Esophagus squamous epithelium (tissue), 5 donors: Measurements from ENCODE around the gene NUDT16L1. TPM values are rescaled to one million over a fixed set of nuclear protein-coding genes. Genes with fewer than 3 reads are reported as not detected.
A peak's percentile ranks its signal among the peaks of the same experiment; 100 is the strongest.
"Not testable (repeated sequence)": the region's sequence is repeated elsewhere in the genome, so short reads cannot be mapped to it uniquely, and the experiment has no call there.

Source experiments
- DNase-seq: peaks from one replicate; lab custom pipeline; 2025; lab: John Stamatoyannopoulos, UW
- H3K27ac ChIP-seq, 4 donors: fragments of 200-600 bp; sonication (generic); one replicate each; pipeline ENCODE4 v1.5.1; 2016 to 2019; ENCODE audit warnings: mild to moderate bottlenecking in 1 of 4
- H3K27me3 ChIP-seq, 4 donors: fragments of 200-600 bp; sonication (generic); 1 replicate in 3 of 4; 2 replicates in 1 of 4; pipeline versions ENCODE4 v1.5.1 to v1.6.0; 2017 to 2021; ENCODE audit warnings: antibody characterized with exemption in 1 of 4
- H3K36me3 ChIP-seq, 3 donors: fragments of 200-600 bp; sonication (generic); one replicate each; pipeline ENCODE4 v1.5.1; 2016 to 2019
- H3K4me1 ChIP-seq, 3 donors: fragments of 200-600 bp; sonication (generic); one replicate each; pipeline ENCODE4 v1.5.1; 2017 to 2019
- H3K4me3 ChIP-seq, 4 donors: fragments of 200-600 bp; sonication (generic); 1 replicate in 3 of 4; 2 replicates in 1 of 4; pipeline ENCODE4 v1.5.1; 2016 to 2019; ENCODE audit warnings: mild to moderate bottlenecking in 2 of 4, moderate library complexity in 1 of 4
- H3K9me3 ChIP-seq, 3 donors: fragments of 200-600 bp; sonication (generic); one replicate each; pipeline ENCODE4 v1.5.1; 2016 to 2019
- CTCF ChIP-seq, 6 experiments: fragments of 450-650 bp in 4 of 6; fragments of 200-600 bp in 2 of 6; sonication (generic) in 2 of 6; IDR thresholded peaks; one replicate each; pipeline ENCODE4 v1.5.1; 2016 to 2019; ENCODE audit warnings: antibody characterized with exemption in 6 of 6, mild to moderate bottlenecking in 4 of 6, moderate library complexity in 4 of 6
- POLR2A ChIP-seq, 4 donors: fragments of 450-650 bp; IDR thresholded peaks; one replicate each; pipeline ENCODE4 v1.6.1; 2017; ENCODE audit warnings: antibody characterized with exemption in 4 of 4, mild to moderate bottlenecking in 4 of 4, moderate library complexity in 3 of 4
- WGBS, 2 donors: methylation state at CpG; one replicate each; pipeline ENCODE4 v1.1.5; 2018; 5-methylcytosine and 5-hydroxymethylcytosine counted together
- intact Hi-C: fragments of 100-400 bp; cut with DNase I; formaldehyde crosslinking; loops from one replicate; pipeline ENCODE4 v1.15.0; 2022
- total RNA-seq, 4 donors: library from RNA; depleted of rRNA; stranded (reverse); fragments of >200 nt; gene quantifications; one replicate each; pipeline ENCODE4 v1.1.0, GENCODE V29; 2016
- donor health status: DM: yes; HTN: yes; CAD: no.

The NUDT16L1 gene
- total RNA-seq, 4 donors from 2014 or later = 18.5 to 27.8 (median 21.0) TPM

DNA sequence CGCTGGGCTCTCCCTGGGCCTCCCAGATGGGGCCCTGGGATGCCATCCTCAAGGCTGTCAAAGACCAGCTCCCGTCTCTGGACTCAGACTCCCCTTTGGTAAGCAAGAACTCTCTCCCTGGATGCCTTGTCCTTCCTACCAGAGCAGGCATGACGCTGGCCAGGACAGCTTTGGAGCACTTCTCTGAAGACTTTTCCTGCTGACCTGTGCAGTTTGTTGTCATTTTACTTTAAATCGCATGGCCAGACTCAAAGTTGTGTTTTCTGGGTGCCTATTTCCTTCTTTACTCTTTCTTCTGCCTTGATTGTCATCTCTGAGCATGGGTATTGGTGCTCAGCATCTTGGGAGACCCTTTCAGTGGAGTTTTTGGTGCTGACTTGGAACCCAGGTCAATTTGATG is 43.2 kb downstream of the NUDT16L1 start:
- TF ChIP-seq CTCF (IDR thresholded peaks at IDR 0.05) = no peak
- TF ChIP-seq POLR2A (IDR thresholded peaks at IDR 0.05) = no peak
- H3K27me3 ChIP-seq = no peaks in the 10 kb centered on the region
- intact Hi-C loops = no loop called here
- H3K27ac ChIP-seq = no peak overlapping the region
- no peak for DNase-seq
- H3K4me3 ChIP-seq = no peak overlapping the region
- peaks cover 7 to 29% (median 10%) of the 10 kb centered on the region in 3 donors for H3K4me1 ChIP-seq
- WGBS, 2 donors = 83 to 88% methylated on average over 3 to 4 of the region's 4 CpGs
- no peaks in the 10 kb centered on the region for H3K9me3 ChIP-seq
- H3K36me3 ChIP-seq = peaks cover 0 to 6% (median 0%) of the 10 kb centered on the region in 3 donors

DNA sequence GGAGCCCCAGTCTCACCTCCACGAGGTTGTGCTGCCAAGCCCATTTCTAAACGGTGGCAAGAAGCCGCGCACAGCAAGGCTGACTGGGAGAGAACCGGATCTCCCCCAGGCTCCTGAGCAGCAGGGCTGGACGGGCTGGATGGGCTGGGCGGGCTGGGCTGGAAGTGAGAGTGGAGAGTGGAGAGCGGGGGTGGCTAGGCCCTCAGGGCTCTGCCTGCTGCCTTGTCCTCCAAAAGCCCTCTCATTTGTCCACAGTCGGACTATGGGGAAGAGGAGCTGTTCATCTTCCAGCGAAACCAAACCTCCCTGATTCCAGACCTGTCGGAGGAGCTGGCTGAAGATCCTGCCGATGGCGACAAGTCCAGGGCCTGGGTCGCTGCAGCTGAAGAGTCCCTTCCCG is 44.2 kb downstream of the NUDT16L1 start:
- WGBS, 2 donors = 63% methylated on average over 7 of the region's 15 CpGs; no CpG with 5 or more reads in 1 of the 2 donors
- no peak for TF ChIP-seq CTCF (IDR thresholded peaks at IDR 0.05)
- TF ChIP-seq POLR2A (IDR thresholded peaks at IDR 0.05) = no peak
- DNase-seq = no peak
- Histone ChIP-seq H3K9me3 (no peaks in the 10 kb centered on the region), H3K4me3 (no peak overlapping the region), H3K27me3 (no peaks in the 10 kb centered on the region), H3K4me1 (peaks cover 7 to 25% (median 10%) of the 10 kb centered on the region in 3 donors), H3K27ac (no peak overlapping the region), H3K36me3 (no peaks in the 10 kb centered on the region)
- intact Hi-C loops = no loop called here

DNA sequence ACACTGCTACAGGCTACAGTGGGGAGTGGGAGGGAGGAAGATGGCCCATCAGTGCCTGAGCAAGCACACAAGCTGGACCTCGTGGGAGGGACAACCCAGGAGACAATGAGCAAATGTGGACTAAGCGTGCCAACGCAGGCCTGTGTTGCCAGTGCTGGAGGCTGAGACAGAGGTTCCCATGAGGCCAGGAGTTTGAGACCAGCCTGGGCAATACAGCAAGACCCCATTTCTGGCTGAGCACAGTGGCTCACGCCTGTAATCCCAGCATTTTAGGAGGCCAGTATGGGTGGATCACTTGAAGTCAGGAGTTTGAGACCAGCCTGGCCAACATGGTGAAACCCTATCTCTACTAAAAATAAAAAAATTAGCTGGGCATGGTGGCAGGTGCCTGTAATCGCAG is 45.0 kb downstream of the NUDT16L1 start:
- H3K9me3 ChIP-seq, intact Hi-C loops, H3K4me3 ChIP-seq, H3K36me3 ChIP-seq, DNase-seq, H3K27me3 ChIP-seq, H3K27ac ChIP-seq: not testable (repeated sequence)
- peaks cover 6 to 24% (median 11%) of the 10 kb centered on the region in 3 donors for H3K4me1 ChIP-seq
- 51 to 79% methylated on average over 4 of the region's 5 CpGs for WGBS, 2 donors

- intact Hi-C loops = no loop called here
- 18 to 36% methylated on average over 13 of the region's 14 CpGs for WGBS, 2 donors
- Histone ChIP-seq H3K9me3 (no peaks in the 10 kb centered on the region), H3K4me1 (peaks cover 0 to 33% (median 4%) of the 10 kb centered on the region in 3 donors), H3K27ac (peak overlapping the region in 3 of 4 donors; percentile 65 to 79 (median 69)), H3K4me3 (peak overlapping the region; percentile 25 to 44 (median 33)), H3K27me3 (no peaks in the 10 kb centered on the region), H3K36me3 (peaks cover 0 to under 1% (median 0%) of the 10 kb centered on the region in 3 donors)
- TF ChIP-seq CTCF (IDR thresholded peaks at IDR 0.05) (no peak), POLR2A (IDR thresholded peaks at IDR 0.05) (no peak)
- no peak for DNase-seq
Observed at GRCh38 chr16:4743226-4743878, 50.0 kb downstream of the NUDT16L1 start.

DNA sequence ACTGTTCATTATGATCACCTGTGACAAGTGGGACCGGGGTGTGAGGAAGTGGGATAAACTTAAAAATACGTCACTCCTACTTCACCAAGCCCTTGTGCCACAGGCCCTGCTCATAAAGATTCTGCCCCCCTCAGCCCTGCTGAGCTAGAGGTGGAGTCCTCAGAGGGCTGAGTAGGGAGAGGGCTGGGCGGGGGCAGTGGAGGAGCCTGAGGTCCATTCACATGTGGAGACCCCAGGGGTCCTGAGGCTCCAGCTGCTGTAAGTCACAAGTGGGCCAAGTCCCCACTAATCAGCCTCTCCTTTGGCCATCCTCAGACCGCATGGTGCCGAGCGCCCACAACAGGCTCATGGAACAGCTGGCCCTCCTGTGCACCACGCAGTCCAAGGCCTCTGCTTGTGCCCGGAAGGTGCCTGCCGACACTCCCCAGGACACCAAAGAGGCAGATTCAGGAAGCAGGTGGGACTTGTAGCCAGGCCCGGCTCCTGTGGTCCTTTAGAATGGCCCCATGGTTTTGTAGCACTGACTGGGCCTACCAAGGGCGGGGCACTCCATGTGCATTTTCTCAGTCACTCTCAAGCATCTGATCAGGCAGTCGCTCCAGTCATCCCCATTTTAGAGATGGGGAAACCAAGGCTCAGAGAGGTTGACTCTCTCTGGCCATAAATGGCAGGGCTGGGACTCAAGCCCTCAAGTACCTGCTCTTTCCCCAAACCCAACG is 51.4 kb downstream of the NUDT16L1 start:
- intact Hi-C loops = no loop called here
- H3K36me3 ChIP-seq = peaks cover 0 to 15% (median 3%) of the 10 kb centered on the region in 3 donors
- TF ChIP-seq CTCF (IDR thresholded peaks at IDR 0.05) (no peak), POLR2A (IDR thresholded peaks at IDR 0.05) (no peak)
- H3K27ac ChIP-seq = no peak overlapping the region
- H3K27me3 ChIP-seq = no peaks in the 10 kb centered on the region
- H3K9me3 ChIP-seq = no peaks in the 10 kb centered on the region
- H3K4me1 ChIP-seq = peaks cover 0 to 33% (median 4%) of the 10 kb centered on the region in 3 donors
- H3K4me3 ChIP-seq = no peak overlapping the region
- DNase-seq = no peak
- WGBS, 2 donors = 78 to 84% methylated on average over 8 to 12 of the region's 13 CpGs
